ENCODE results near the gene TJP1.
"Not testable (repeated sequence)": the region's sequence is repeated elsewhere in the genome, so short reads cannot be mapped to it uniquely, and the experiment has no call there.

The TJP1 gene

DNA sequence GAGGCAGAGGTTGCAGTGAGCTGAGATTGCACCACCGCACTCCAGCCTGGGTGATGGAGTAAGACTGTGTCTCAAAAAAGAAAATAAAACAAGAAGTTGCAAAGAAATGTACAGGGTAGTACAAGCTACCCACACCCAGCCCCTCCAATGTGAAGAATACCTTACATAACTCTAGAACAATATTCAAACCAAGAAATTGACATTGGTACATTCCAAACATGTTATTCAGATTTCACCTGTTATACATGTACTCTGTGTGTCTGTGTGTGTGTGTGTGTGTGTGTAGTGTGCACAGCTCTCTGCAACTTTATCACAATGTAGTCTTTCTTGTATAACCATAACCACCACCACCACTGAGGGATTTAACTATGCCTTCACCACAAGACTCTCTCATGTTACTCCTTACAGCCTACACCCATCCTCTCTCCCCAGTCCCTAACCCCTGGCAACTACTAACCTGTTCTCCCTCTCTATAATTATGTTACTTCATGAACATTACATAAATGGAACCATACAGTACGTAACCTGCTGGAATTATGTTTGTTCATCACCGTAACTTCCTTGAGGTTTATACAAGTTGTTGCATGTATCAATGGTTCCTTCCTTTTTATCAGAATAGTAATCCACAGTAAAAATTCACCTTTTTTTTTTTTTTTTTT, 16.2 kb upstream of the TJP1 start:
- no peak for DNase-seq (ENCODE audit: low spot score)

DNA sequence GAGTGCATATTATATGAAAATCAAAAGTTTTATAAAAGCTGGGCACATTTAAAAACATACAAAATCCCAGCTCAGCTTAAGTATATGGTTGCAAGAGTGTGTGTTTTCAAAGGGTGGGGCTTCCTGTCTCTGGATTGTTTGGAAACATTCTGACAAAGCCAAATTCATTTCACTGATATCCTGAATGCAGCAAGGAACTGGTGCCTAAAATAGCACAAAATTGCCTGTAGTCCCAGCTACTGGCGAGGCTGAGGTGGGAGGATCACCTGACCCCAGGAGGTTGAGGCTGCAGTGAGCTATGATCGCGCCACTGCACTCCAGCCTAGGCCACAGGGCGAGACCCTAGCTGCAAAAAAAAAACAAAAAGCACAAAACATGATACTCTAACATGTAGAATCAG, 13.0 kb upstream of the TJP1 start:
- DNase-seq (ENCODE audit: low spot score) = no peak

DNA sequence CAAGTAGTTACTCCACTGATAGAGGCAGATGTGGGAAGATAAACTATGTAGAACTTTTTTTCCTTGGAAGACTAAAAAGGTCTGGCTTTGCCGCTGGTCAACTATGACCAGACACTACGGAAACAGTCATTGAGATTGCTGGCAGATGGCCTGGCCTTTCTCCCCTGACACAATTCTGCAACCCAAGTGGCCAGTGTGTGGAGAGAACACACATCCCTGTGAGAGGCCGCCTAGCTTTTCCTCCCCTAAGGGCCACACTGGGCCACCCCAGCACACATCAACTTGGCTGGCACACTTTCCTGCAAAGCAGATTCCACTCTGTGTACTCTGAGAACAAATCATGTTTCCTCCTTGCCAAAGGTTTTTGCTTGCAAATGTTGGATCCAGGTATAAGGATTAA, 10.4 kb upstream of the TJP1 start:
- DNase-seq (ENCODE audit: low spot score) = no peak

DNA sequence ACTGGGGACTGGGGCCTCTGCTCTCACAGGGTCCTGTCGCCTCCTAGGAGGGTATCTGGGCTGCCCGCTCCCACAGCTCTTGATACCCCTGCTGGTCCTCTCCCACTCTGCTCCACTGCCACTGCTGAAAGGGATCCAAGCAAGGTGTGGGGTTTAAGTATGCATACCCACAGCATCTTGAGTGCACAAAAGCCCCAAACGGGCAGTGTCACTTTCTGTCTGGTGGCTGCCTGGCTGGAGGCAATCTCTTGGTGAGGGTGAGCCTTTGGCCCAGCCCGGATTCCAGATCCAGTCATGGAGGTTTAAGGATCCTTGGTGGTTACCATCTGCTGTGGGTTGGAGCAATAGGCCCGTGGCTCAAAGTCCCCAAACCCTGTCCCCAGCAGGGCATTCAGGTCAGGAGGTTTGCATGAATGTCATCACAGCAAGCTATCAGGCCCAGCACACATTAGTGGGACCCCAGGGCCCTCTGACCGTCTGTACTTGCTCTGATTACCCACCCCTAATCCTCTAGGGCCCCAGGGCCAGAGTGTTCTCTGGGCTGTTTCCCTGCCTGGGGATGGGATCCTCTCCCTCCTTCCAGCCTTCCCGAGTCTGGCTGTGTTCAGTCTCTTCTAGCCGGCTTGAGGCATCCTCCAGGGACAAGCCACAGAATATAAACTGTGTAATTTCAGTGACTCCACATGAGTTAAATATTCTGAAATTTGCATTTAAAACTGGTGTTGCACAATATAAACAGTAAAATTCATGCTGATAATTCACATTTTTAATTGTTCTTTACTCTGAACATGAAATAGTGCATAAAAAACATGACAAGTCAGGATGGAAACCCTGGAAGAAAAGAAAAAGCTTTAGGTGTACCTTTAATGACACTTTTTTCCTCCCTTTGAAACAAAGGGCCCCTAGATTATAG, 4.9 kb upstream of the TJP1 start:
- no peak for DNase-seq (ENCODE audit: low spot score)

DNA sequence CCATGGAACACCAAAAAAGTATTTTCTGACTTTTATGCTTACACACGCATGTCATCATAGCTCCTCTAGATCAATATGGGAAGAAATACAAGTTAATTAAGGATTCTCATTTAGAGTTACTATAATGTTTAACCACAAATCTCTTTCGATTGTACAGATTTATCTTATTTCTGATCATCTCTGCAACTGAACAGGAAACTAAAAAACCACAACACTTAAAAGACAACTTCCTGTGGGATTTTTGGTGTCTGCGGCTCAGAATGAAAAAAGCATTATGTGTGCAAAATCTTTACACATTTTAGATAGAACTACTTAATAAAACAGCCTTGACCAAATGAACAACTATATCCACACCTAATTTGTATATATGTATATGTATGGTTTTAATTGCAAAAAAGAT, 3.0 kb upstream of the TJP1 start:
- no peak for DNase-seq (ENCODE audit: low spot score)

DNA sequence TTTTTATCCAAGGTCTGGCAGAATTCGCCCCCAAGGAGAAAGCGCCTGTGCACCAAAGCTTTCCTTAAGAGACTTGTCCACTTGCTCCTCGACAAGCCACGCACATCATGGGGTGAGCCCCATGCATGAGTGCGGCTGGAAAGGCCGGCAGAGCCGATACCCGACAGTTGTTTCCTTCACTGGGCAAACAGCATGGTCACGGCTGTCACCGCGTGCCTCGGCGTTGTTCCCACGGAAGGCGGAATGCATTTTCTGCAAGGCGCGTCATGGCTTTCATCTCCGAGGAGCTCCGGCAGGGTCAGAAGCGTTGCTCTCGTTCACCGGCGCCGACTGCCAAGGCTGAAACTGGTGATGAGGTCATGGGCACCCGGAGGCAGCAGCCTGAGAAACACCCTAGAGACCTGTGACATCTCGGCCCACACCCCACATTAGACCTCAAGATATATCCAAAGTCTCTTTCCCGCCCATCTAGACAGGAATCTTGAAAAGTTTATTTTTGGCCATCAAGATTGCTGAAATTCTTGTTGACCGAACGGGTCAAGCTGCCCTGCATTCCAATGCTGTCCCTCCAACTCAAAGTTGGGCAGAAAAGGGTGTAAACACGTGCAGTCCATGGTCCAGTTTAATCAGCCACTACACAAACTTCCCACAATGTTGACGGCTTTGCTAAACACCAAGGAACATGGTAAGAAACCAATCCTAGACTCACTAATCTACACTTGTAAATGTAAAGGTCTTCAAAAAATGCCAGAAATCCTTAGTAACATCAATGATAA, 604 bp upstream of the TJP1 start:
- peak; percentile 69 for DNase-seq (ENCODE audit: low spot score)

DNA sequence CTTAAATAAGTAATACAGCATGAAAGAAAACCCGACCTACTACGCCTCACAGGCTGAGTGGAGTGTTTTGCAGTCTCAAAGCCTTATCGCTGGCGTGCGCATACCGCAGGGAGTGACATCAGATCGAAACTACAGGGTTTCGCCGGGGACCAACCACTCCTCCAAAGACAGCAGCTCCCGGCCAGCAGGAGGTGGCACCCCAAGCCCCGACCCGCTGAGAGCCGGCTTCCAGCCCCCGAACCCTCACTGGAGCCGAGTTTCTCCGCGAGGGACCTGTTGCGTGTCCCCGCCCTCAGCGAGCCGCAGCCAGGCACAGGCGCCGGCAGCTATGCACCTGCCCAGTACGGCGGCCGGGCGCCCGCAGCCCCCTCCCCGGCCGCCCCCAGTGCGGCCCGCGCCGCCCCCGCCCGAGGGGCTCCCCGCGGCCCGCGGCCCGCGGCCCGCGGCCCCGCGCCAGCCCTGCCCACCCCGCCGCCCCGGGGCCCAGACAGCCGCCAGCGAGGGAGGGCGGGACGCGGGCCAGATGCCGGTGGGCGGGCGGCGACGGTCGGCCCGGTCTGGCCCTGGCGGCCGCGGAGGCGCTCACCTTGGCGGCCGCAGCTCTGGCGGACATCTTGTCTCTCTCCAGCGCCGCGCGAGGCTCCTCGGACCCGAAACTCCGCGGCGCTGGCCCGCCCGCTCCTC, 710 bp downstream of the TJP1 start:
- DNase-seq (ENCODE audit: low spot score) = peak; percentile 86

DNA sequence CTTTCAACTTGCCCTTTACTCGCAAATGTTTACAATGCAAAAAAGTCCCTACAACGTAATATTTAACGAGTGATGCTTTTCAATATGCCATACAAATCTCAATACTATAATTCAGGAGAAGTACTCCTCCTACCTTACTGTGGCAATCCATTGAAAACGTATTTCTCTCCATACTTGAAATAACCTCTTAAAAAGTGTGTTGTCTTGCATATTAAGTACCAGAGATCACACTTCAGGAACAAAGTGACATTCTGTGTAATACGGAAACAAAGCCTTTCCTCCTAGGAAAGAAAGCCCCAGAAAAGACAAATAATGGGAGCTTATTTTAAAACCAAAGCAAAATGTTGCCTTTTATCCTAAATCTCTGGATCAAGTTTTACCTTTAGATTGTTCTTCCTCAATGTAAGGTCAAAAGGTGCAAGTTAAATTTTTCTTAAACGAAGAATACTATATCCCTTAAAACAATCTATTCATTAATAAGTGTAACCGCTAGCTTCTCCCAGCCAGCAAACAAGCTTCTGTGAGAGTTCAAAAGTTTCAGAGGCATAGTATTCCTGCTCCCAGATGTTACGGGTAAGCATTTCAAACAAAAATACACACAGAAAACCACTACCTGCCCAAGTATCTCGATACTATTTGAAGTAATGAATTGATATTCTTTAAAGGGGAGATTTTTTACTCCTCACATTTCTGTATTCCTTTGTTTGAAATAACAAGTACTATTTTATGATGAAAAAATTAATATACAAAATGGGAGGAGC, 1.7 kb downstream of the TJP1 start:
- peak; percentile 26 for DNase-seq (ENCODE audit: low spot score)

DNA sequence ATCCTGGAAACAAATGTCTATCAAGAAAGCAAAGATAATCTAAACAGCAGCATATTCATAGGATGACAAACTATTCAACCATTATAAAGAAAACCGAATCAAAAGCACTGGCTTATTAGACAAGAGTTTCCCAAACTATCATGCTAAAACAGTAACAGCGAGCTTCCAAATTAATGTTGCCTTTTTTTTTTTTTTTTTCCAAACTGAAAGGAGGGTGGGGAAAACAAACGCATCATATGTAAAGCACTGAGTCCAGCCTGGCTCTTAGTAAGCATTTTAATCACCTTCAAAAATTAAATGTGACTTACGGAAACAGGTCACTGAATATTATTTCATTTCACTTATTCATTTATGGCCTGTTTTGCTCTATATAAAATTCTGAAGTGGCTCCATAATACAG, 2.3 kb downstream of the TJP1 start:
- DNase-seq (ENCODE audit: low spot score) = no peak

DNA sequence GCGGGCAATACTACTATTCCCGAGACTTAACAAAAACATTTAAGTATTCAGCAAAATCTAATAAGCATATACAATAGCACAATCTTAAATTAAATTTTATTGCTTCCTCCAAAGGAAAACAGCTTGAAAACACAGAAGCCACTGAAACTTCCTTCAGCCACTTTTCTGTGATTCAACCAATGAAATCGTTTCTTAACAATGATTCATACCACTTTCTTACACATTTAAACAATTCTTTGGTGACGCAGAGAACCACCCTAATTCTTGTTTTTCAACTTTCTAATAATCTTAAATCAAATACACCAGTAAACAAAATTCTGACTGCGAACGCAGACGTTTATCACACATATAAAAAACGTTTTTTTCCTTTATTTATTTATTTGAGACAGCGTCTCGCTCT, 4.1 kb downstream of the TJP1 start:
- no peak for DNase-seq (ENCODE audit: low spot score)

DNA sequence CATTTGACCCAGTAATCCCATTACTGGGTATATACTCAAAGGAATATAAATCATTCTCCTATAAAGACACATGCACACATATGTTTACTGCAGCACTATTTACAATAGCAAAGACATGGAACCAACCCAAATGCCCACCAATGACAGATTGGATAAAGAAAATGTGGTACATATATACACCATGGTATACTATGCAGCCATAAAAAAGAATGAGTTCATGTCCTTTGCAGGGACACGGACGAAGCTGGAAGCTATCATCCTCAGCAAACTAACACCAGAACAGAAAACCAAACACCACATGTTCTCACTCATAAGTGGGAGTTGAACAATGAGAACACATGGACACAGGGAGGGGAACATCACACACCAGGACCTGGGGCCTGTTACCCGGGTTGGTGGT, 4.8 kb downstream of the TJP1 start:
- not testable (repeated sequence) for DNase-seq (ENCODE audit: low spot score)

DNA sequence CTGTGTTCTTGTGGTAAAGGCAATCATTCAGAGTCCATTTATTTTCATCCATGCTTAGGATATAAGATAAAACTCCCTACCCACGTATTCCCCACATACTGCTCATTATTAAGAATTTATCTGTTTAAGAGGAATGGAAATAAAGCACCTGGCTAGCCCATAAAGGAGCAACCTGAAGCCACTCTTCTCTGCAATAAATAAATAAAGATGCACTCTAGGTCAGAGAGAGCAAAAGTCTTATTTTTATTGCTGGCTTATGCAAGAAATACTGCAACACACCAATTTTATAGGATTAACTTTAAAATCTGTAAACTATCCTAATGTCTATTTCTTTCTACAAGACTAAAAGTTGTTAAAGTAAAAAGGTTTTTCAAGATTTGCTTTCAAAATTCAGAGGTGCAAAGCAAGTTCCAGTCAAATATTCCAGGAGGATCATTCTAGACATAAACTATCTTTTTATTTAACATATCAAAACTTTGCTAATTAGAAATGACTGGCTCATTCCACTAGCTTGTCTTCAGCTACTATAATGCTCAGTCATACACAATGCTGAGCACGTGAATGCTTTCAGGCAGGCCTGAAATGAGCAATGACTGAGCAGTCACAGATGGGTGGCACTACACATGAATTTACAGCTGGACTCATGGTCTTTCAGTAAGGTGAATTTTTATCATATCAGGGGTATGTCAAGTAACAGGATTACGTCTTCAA, 7.1 kb downstream of the TJP1 start:
- DNase-seq (ENCODE audit: low spot score) = no peak

DNA sequence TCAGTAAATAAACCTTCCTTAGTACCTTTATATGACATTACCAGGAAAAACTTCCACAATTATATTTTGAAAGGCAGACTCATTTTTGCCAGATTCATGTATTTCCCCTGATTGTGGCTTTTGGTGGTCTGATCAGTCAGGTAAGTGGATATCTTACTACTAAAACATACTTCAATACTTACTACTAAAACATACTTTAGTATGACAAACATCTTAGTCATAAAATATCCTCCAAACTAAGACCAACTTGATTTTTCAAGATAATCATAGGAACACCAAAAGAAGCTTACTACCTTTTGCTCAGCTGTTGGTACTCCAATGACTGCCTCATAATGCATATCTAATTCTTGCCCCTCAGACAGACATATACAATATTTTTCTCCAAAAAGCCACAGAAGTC, 9.3 kb downstream of the TJP1 start:
- no peak for DNase-seq (ENCODE audit: low spot score)

DNA sequence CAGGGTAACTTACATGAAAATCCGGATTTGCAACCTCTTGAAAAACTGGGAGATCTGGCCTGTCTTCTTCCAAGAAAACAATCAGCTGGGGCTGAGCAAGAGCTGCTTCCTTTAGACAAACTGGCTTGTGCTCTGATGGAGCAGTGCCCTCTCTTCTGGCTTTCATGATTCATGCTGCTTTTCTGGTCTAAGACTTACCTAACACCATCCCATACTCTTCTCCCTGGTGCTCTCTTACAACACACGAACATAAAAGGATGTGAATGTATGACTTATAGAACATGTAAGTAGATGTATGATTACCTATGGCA, 9.9 kb downstream of the TJP1 start:
- DNase-seq (ENCODE audit: low spot score) = no peak

DNA sequence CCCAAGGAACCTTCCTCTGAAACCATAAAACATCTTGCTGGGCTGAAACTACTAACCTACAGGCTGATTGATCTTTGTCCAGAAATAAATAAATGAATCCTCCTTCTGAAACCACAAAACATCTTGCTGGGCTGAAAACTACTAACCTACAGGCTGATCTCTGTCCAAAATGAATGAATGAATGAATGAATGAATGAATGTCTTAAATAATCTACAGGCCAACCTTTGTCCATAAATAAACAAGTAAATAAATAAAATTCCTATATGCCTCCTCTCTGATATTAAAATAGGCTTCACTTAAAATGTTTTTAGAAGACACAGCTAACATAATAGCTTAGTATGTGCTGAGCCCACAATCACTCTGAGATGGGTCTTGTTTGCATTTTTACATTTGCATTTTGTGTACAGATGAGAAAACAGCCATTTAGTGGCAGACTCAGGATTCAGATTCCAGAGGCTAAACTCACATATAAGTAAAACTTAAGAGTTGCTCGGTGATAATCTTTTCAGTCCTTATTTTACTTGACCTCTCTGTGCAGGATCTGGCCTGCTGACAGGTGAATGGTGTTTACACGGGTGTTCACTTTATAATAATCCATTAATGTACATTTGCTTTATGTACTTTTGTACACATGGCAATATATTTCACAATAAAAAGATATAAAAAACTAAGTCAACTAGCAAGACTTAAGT, 10.4 kb downstream of the TJP1 start:
- DNase-seq (ENCODE audit: low spot score) = no peak

DNA sequence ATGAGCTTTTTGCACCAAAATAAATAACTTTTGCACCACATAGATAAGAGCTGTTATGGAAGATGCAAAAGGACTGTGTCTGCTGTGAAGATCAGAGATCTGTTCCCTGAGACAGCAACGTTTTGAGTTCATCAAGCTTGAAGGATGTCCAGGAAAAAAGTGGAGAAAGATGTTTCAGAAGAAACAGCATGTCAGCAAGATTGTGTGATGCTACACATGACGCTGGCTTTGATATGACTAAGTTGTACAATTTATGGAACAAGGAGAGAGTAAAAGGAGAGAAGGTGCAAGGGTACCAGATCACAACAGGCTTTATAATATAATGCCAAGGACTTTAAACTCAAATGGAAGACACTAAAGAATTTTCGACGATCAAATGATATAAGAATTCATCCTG, 16.6 kb downstream of the TJP1 start:
- no peak for DNase-seq (ENCODE audit: low spot score)

DNA sequence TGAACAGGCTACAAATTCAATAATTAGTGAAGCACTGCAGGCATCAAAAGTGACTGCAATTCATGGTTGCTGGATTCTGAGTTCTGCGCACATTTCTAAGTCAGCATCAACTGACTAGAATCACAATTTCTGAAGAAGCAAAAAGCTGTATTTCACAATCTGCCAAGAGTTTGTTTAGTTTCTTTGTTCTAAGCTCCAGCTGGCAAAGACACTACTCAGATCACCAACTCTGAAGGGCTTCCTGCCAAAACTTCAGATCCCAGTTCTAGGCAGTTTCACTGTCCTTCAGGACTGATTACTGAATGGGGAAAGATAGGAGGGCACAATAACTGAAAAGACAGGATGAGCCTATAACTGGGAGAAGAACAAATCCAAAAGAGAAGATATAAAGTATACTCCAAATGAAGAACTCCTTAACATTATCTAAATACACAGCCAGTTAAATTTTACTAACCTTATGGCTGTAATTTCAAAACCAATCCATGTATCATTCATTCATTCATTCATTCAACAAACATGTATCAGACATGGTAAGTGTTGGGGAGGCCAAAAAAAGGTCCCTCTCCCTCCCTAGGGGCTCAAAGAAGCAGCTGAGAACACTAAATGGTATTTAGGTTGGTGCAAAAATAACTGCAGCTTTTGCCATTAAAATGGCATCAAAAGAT, 17.1 kb downstream of the TJP1 start:
- no peak for DNase-seq (ENCODE audit: low spot score)

DNA sequence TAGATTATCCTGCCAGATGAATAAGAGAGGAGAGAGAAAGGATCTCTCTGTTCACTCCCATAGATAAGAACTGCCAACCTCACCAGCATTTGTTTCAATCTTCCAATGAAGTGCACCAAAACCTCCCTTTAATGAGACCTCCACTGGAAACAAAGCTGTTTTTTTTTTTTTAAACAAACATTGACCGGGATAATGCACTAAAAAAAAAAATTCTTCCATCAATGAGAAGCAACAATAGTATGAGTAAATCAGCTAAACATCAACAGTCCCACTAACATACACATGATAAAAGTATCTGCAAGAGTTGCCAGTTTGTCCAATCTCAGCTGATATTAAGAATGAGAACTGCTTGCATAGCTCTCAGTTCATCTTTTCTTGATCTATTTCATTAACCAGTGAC, 19.9 kb downstream of the TJP1 start:
- no peak for DNase-seq (ENCODE audit: low spot score)

DNA sequence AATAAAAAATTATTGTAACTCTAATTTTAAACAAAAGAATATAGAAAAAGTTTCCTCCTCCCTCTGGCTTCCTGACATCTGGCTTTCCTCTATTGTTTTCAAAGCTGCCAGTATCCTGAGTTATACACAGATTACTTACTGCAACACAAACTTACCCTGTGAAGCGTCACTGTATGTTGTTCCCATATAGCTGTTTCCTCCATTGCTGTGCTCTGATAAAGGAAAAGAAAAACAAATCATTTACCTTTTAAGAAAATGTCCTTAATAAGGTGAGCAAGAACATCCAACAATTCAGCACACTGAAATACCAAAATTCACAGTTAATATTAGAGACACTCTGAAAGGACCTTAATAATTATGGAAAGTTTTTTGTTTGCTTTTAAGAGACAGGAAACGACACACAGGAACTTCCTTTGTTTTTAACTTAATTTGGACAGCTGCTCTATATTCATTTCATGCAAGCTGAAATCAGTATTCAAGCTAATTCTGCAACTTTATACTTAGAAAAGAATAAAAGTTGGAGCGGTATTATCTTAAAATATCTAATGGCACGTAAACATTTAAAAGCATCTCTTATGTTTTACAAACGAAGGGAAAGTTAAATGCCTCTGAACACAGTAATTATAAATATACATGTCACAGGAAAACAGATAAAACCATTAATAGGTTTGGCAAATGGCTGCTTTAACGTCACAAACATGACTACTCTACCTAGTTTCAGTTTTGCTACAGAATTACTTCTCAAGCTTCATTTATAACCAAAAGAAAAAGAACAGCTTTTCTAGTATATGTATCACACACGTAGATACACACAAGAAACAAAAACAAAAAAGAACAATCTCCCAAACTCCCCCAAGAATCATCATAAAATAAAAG, 21.5 kb downstream of the TJP1 start:
- no peak for DNase-seq (ENCODE audit: low spot score)
